Hypothalamus (tissue), 51 donors: ENCODE data around the gene GAS2L1.
"Not testable (repeated sequence)": the region's sequence is repeated elsewhere in the genome, so short reads cannot be mapped to it uniquely, and the experiment has no call there.

Experiments used
- DNase-seq, 51 donors: peaks; one replicate each; lab custom pipeline; 2025; lab: John Stamatoyannopoulos, UW

The GAS2L1 gene

GRCh38 chr22:29339381-29340235 lies 33.2 kb downstream of the GAS2L1 start:
- no peak for DNase-seq

- no peak for DNase-seq
Observed at GRCh38 chr22:29340566-29340965, 34.1 kb downstream of the GAS2L1 start.

GRCh38 chr22:29341056-29341848 lies 34.8 kb downstream of the GAS2L1 start:
- DNase-seq = no peak

- no peak for DNase-seq
Observed at GRCh38 chr22:29341849-29342127, 35.3 kb downstream of the GAS2L1 start.

- no peak for DNase-seq
Observed at GRCh38 chr22:29342177-29342576, 35.7 kb downstream of the GAS2L1 start.

- peak in 1 of 51 donors; percentile 14 for DNase-seq
Observed at GRCh38 chr22:29342577-29343312, 36.3 kb downstream of the GAS2L1 start.

GRCh38 chr22:29343313-29343805 lies 36.9 kb downstream of the GAS2L1 start:
- peak in 30 of 51 donors; percentile 11 to 56 (median 36) for DNase-seq

- peak in 31 of 51 donors; percentile 13 to 77 (median 46) for DNase-seq
Observed at GRCh38 chr22:29344137-29344536, 37.7 kb downstream of the GAS2L1 start.

GRCh38 chr22:29344889-29345288 lies 38.4 kb downstream of the GAS2L1 start:
- DNase-seq = not testable (repeated sequence)

GRCh38 chr22:29345932-29346331 lies 39.5 kb downstream of the GAS2L1 start:
- DNase-seq = peak in 5 of 51 donors; percentile 19 to 45 (median 37)

GRCh38 chr22:29346659-29347058 lies 40.2 kb downstream of the GAS2L1 start:
- peak in 38 of 51 donors; percentile 9 to 81 (median 56) for DNase-seq

GRCh38 chr22:29348041-29348440 lies 41.6 kb downstream of the GAS2L1 start:
- DNase-seq = no peak

GRCh38 chr22:29348956-29349355 lies 42.5 kb downstream of the GAS2L1 start:
- DNase-seq = no peak

- DNase-seq = no peak
Observed at GRCh38 chr22:29351042-29351441, 44.6 kb downstream of the GAS2L1 start.

GRCh38 chr22:29351891-29352290 lies 45.4 kb downstream of the GAS2L1 start:
- no peak for DNase-seq

GRCh38 chr22:29352778-29353177 lies 46.3 kb downstream of the GAS2L1 start:
- DNase-seq = no peak

GRCh38 chr22:29353286-29353685 lies 46.8 kb downstream of the GAS2L1 start:
- no peak for DNase-seq

GRCh38 chr22:29353860-29354259 lies 47.4 kb downstream of the GAS2L1 start:
- DNase-seq = no peak

GRCh38 chr22:29357193-29357890 lies 50.9 kb downstream of the GAS2L1 start:
- not testable (repeated sequence) for DNase-seq

GRCh38 chr22:29359469-29359868 lies 53.0 kb downstream of the GAS2L1 start:
- DNase-seq = peak in 38 of 51 donors; percentile 9 to 69 (median 38)
